Right lobe of liver (tissue), 6 donors: Measurements from ENCODE around the gene LPCAT1. TPM values are rescaled to one million over a fixed set of nuclear protein-coding genes. Genes with fewer than 3 reads are reported as not detected.
"Not testable (repeated sequence)": the region's sequence is repeated elsewhere in the genome, so short reads cannot be mapped to it uniquely, and the experiment has no call there.

Experiments
- ATAC-seq, 4 donors: fragments of 200-7000 bp; cut with Tn5 transposase; one replicate each; pipeline ENCODE4 v1.9.1; 2020; ENCODE audit warnings: mild to moderate bottlenecking in 4 of 4, moderate library complexity in 4 of 4
- DNase-seq, 3 donors: peaks; one replicate each; pipeline ENCODE4 v3.0.0-alpha.2; 2020
- H3K27ac ChIP-seq, 3 donors: fragments of 200-600 bp; one replicate each; pipeline ENCODE4 v1.8.0; 2022
- H3K27me3 ChIP-seq, 2 donors: fragments of 200-600 bp; one replicate each; pipeline ENCODE4 v1.8.0; 2022
- H3K36me3 ChIP-seq, 4 donors: fragments of 200-600 bp; sonication (generic) in 1 of 4; one replicate each; pipeline versions ENCODE4 v1.5.1 to v1.8.0; 2017 to 2022; ENCODE audit warnings: control low read depth in 1 of 4
- H3K4me1 ChIP-seq, 4 donors: fragments of 200-600 bp; sonication (generic) in 1 of 4; one replicate each; pipeline versions ENCODE4 v1.5.1 to v1.8.0; 2017 to 2022; ENCODE audit warnings: control low read depth in 1 of 4
- H3K4me3 ChIP-seq, 3 donors: fragments of 200-600 bp; one replicate each; pipeline ENCODE4 v1.8.0; 2022
- H3K9me3 ChIP-seq, 4 donors: fragments of 200-600 bp; sonication (generic) in 1 of 4; one replicate each; pipeline versions ENCODE4 v1.5.1 to v1.8.0; 2017 to 2022; ENCODE audit warnings: control low read depth in 1 of 4
- POLR2A ChIP-seq: fragments of 450-650 bp; IDR thresholded peaks from one replicate; pipeline ENCODE4 v1.6.1; 2017; ENCODE audit warnings: antibody characterized with exemption, mild to moderate bottlenecking
- WGBS: methylation state at CpG from one replicate; pipeline ENCODE4 v1.1.6; 2018; ENCODE audit warnings: low coverage, low lambda C conversion rate; ENCODE audit not compliant: insufficient coverage; ENCODE audit errors: missing lambda C conversion rate; 5-methylcytosine and 5-hydroxymethylcytosine counted together
- intact Hi-C, 2 donors: fragments of 100-400 bp; cut with DNase I; formaldehyde crosslinking; loops; one replicate each; pipeline versions ENCODE4 v1.11.2 to v1.14.1; 2022
- total RNA-seq, 6 experiments: library from RNA; depleted of rRNA in 2 of 6; stranded (reverse); fragments of >200 nt in 2 of 6; fragmentation: NEBNext Ultra II Directional in 3 of 6; extraction: Animal tissue kit (Norgen Biotek cat#: 25700) in 3 of 6; gene quantifications; one replicate each; pipeline versions ENCODE4 v1.1.0 to v1.2.4, GENCODE V29; 2016 to 2023
- TF ChIP-seq, protein P1 (sequence below), 4 donors: fragments of 200-600 bp in 3 of 4; fragments of 450-650 bp in 1 of 4; IDR thresholded peaks; one replicate each; pipeline versions ENCODE4 v1.5.1 to v1.8.0; 2016 to 2022; ENCODE audit warnings: antibody characterized with exemption in 4 of 4, mild to moderate bottlenecking in 2 of 4
- donor health status: DM: no; HTN: yes; CAD: no.
- donor health status: DM: no; HTN: no; CAD: no.
- donor health status: DM: no; HTN: no; CAD: no.
- donor health status: DM: no; HTN: yes; CAD: no.
- donor health status: DM: no; HTN: yes; CAD: no.

Gene LPCAT1
- total RNA-seq, 6 experiments from 2014 or later: 6.9 to 38.6 (median 13.1) TPM

DNA sequence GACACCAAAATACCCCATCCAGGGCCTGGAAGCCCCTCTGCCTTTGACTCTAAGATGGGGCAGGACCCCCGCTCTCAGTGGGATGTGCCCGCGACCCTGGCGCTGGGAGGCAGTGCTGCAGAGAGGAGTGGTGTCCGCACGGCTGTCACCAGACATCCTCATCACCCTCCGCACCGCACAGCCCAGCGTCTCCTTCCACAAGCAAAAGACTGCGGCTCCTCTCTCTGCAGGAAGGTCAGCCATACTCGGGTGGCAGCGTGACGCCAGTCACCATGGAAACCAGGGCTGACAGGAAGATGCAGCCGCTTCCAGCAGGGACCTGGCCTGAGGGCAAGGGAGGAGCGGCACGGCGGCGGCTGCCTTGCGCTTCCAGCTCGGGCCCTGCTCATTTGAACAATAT is 61.4 kb downstream of the LPCAT1 start:
- DNase-seq (peak in 1 of 3 donors; percentile 47), ATAC-seq (no peak)
- H3K4me3 ChIP-seq: no peak overlapping the region
- no peaks in the 10 kb centered on the region for H3K9me3 ChIP-seq
- H3K36me3 ChIP-seq: peaks cover 0 to 4% (median under 1%) of the 10 kb centered on the region in 4 donors
- intact Hi-C loops: no loop called here
- H3K4me1 ChIP-seq: no peaks in the 10 kb centered on the region
- no peaks in the 10 kb centered on the region for H3K27me3 ChIP-seq
- no peak overlapping the region for H3K27ac ChIP-seq
- no peak for TF ChIP-seq POLR2A
- TF ChIP-seq, protein P1, sequence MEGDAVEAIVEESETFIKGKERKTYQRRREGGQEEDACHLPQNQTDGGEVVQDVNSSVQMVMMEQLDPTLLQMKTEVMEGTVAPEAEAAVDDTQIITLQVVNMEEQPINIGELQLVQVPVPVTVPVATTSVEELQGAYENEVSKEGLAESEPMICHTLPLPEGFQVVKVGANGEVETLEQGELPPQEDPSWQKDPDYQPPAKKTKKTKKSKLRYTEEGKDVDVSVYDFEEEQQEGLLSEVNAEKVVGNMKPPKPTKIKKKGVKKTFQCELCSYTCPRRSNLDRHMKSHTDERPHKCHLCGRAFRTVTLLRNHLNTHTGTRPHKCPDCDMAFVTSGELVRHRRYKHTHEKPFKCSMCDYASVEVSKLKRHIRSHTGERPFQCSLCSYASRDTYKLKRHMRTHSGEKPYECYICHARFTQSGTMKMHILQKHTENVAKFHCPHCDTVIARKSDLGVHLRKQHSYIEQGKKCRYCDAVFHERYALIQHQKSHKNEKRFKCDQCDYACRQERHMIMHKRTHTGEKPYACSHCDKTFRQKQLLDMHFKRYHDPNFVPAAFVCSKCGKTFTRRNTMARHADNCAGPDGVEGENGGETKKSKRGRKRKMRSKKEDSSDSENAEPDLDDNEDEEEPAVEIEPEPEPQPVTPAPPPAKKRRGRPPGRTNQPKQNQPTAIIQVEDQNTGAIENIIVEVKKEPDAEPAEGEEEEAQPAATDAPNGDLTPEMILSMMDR (IDR thresholded peaks at IDR 0.05): no peak
- WGBS: 88% methylated on average over 10 of the region's 20 CpGs

DNA sequence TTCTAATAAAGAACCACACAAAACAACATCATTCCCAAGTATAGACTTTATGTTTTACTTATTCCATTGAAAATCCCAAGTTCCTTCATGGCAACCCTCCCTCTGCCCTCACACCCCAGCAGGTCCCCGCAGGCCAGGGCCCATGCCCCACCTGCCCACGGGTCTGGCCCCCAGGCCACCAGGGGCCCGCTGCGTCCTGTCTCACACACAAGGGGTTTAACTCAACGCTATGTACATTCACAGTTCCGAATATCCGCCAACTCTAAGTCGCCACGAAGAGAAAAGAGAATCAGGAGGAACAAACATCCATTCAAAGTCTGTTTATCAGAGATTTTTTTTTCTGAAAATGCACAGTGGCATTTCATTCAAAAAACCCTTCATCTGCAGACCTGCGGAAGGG is 62.4 kb downstream of the LPCAT1 start:
- intact Hi-C loops: no loop called here

DNA sequence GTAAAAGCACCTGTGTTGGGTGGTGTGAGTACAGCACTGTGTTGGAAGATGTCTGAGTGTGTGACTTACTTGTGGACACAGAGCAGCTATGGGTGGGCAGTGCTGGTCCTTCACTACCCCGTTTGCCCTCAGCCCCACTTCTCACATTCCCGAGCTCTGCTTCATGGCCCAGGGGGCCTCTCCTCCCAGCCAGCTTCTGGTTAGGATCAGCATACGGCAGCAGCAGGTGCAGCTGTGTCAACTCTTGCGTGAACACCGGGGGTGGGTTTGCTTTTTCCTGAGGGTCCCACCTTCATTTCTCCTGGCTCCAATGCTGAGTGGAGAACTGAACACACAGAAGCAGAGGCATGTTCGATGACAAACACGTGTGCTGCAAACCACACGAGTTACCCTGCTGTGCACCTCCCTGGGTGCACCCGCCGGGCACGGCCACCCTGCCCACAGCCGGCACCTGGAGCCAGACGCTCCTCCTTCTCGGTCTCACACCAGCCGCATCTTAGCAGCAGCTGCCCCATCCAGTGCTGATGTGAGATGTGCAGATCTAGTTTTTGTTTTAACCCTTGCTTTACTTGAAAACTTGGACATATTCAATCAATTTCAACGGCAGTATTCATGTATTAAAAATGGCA is 63.6 kb downstream of the LPCAT1 start:
- H3K36me3 ChIP-seq: peaks cover 0 to 4% (median under 1%) of the 10 kb centered on the region in 4 donors
- H3K9me3 ChIP-seq: no peaks in the 10 kb centered on the region
- DNase-seq (peak in 1 of 3 donors; percentile 28), ATAC-seq (peak in 1 of 4 donors; percentile 20)
- no peaks in the 10 kb centered on the region for H3K4me1 ChIP-seq
- 82% methylated on average over 8 of the region's 16 CpGs for WGBS
- H3K27me3 ChIP-seq: no peaks in the 10 kb centered on the region
- TF ChIP-seq POLR2A: no peak
- TF ChIP-seq, protein P1 (IDR thresholded peaks at IDR 0.05): no peak
- no peak overlapping the region for H3K27ac ChIP-seq
- intact Hi-C loops: no loop called here
- no peak overlapping the region for H3K4me3 ChIP-seq

More for the DNA sequence above, 62.4 kb downstream of the LPCAT1 start:
- Histone ChIP-seq H3K27ac (no peak overlapping the region), H3K36me3 (peaks cover 0 to 4% (median under 1%) of the 10 kb centered on the region in 4 donors), H3K4me3 (no peak overlapping the region), H3K27me3 (no peaks in the 10 kb centered on the region), H3K9me3 (no peaks in the 10 kb centered on the region), H3K4me1 (no peaks in the 10 kb centered on the region)
- TF ChIP-seq, protein P1 (IDR thresholded peaks at IDR 0.05): no peak
- no peak for TF ChIP-seq POLR2A
- 86% methylated on average over 10 of the region's 10 CpGs for WGBS
- DNase-seq (no peak), ATAC-seq (no peak)

DNA sequence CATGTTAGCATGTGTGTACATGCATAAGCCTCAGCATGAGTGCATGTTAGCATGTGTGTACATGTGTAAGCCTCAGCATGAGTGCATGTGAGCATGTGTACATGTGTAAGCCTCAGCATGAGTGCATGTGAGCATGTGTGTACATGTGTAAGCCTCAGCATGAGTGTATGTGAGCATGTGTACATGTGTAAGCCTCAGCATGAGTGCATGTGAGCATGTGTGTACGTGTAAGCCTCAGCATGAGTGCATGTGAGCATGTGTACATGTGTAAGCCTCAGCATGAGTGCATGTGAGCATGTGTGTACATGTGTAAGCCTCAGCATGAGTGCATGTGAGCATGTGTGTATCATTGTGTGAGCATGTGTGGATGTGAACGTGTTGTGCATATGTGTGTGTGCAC is 64.3 kb downstream of the LPCAT1 start:
- not testable (repeated sequence) for ATAC-seq, DNase-seq

DNA sequence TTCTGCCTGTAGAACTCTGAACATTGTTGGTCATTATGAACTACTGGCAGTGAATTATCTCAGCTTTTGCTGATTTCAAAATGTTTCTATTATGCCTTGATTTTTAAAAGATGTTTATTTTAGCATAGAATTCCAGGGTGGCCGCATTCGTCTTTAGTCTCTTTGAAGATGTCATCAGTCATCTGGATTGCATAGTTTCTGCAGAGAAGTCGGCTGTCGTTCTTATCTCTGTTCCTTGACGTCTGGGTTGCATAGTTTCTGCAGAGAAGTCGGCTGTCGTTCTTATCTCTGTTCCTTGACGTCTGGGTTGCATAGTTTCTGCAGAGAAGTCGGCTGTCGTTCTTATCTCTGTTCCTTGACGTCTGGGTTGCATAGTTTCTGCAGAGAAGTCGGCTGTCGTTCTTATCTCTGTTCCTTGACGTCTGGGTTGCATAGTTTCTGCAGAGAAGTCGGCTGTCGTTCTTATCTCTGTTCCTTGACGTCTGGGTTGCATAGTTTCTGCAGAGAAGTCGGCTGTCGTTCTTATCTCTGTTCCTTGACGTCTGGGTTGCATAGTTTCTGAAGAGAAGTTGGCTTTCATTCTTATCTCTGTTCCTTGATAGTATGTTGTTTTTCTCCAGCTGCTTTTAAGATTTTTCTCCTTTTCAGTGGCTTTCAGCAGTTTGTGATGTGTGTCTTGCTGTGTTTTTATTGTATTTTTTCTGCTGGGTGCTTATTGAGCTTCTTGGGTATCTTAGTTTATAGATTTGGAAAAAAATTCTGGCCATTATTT is 67.5 kb downstream of the LPCAT1 start:
- H3K4me1 ChIP-seq, H3K27ac ChIP-seq, H3K27me3 ChIP-seq, H3K4me3 ChIP-seq, H3K9me3 ChIP-seq, ATAC-seq, intact Hi-C loops, DNase-seq, H3K36me3 ChIP-seq: not testable (repeated sequence)
- 85% methylated on average over 8 of the region's 20 CpGs for WGBS

More for the DNA sequence above, 64.3 kb downstream of the LPCAT1 start:
- H3K36me3 ChIP-seq, H3K4me1 ChIP-seq, H3K4me3 ChIP-seq, H3K9me3 ChIP-seq, H3K27me3 ChIP-seq, H3K27ac ChIP-seq, intact Hi-C loops: not testable (repeated sequence)
- WGBS: no CpG with 5 or more reads among the region's 2 CpGs
